ENCODE results near the gene STARD10.

Gene STARD10

DNA sequence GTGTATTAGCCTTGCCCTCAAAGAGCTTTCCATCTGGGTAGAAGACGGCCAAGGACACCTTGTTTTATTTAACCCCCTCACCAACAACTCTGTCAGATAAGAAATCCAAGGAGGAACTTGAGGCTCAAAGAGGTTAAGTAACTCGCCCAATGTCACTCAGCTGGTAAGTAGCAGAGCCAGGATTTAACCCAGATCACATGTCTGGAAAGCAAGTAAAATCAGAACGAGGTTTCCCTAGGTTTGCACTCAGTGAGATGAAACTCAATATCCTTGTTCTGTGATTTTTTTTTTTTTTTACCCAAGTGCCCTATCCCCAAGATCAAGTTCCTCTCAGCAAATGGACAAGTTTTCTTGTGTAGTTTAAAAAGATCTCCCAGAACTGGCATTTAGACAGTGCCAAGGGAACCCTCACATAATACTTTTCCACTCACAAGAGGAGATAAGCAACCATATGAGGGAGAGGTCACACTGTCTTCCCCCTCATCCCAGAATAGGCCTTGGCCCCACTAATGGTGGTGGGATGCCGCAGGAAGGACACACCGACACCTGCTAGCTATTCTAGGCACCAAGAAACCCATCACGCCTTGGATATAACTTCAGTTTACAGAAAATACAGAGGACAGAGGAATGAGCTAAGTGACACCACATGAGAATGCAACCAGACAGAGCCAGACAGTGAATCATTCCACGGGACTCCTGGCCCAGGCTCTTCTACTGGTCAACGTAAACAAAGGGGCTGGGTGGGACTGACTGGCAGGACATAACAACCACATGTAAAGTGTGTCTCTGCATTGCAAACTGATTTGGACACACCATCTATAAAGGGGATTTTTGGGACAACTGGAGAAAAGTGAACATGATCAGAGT, 33.1 kb downstream of the STARD10 start:
- DNase-seq = peak; percentile 87

DNA sequence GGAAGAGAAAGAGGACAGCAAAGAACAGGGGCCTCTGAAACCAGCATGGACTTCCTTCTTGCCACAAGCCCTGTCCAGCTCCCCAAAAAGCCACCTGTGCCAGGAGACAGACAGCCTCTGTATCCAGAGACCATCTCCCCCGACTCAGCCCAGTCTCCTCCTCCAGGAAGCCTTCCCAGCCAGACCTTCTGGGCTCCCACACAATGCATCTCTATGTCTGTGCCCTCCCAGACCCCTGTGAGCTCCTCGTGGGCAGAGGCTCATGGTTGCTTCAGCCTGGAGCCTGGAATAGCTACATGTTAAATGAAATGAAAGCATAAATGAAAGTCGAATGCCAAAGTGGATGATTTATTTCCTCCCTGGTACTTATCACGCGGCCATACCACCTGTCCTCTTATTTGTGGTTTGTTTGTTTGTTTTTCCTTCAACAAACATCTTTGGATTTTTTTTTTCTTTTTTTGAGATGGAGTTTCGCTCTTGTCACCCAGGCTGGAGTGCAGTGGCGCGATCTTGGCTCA, 34.3 kb downstream of the STARD10 start:
- no peak for DNase-seq

DNA sequence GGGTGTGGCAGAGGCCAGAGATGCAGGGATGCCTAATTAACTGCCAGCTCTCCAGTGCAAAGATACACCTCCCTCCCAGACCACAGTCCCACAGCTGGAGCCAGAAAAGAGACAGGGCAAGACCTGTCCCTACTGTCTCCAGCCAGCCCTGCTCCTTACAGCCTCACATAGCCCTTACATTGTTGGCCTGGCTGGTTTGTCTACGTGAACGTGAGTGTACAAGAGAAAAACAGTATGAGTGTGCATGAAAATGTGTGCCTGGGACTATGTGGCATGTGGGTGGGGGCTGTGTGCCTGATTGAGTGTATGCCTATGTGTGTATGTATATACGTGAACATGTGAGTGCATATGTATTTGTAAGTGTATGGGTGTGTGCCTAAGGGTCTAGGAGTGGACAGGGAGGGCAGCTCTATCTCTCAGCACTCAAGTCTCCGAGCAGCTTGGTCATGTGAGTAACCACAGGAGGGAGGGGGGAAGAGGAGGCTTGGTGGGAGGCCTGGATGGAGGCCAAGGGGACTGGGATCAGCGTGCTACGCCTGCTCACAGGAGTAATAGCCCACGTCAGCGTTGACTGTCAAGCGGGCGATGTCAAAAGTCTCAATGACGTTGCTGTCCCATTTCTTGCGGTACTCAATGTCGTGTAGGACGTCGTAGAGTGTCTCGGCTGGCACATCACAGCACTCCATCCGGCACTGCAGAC, 35.0 kb downstream of the STARD10 start:
- peak; percentile 92 for DNase-seq

DNA sequence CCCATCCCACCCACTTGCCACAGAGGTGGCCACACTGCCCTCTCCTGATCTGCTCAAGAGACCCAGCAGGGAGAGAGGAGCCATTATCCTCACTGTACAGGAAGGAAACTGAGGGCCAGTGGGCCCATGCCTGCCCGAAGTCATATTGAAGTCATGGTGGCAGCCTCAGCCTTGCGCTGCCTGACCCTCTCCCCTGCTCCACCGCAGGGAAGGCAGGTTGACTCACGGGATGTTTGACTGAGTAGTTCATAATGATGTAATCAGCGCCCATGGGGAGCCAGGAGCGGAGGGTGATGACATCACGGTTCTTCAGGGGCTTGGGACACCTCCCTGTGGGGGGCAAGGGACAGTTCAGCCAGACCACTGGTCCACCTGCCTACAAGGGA, 35.5 kb downstream of the STARD10 start:
- DNase-seq = peak; percentile 61

- no peak for DNase-seq
Observed at GRCh38 chr11:72755713-72756285, 38.0 kb downstream of the STARD10 start.

GRCh38 chr11:72754544-72755155, 39.2 kb downstream of the STARD10 start:
- no peak for DNase-seq

DNA sequence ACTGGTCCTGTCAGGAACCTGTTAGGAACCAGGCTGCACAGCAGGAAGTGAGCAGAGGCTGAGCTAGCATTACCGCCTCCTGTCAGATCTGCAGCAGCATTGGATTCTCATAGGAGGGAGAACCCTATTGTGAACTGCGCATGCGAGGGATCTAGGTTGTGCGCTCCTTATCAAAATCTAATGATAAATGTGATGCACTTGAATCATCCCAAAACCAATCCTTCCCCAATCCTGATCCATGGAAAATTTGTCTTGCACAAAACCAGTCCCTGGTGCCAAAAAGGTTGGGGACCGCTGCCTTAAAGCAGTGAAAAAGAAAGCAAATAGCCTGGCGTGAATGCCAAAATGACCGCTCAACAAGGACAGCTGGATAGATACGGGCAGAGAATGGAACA, 39.7 kb downstream of the STARD10 start:
- DNase-seq = no peak

- no peak for DNase-seq
Observed at GRCh38 chr11:72753341-72754148, 40.3 kb downstream of the STARD10 start.

GRCh38 chr11:72752088-72752914, 41.5 kb downstream of the STARD10 start, which contains the start of gene ARAP1:
Gene ARAP1 (minus strand): TSS chr11:72752408. CDS start chr11:72727128, 25,280 bp downstream.
- DNase-seq = peak; percentile 85

GRCh38 chr11:72751116-72752087, 42.4 kb downstream of the STARD10 start:
- DNase-seq = no peak

DNA sequence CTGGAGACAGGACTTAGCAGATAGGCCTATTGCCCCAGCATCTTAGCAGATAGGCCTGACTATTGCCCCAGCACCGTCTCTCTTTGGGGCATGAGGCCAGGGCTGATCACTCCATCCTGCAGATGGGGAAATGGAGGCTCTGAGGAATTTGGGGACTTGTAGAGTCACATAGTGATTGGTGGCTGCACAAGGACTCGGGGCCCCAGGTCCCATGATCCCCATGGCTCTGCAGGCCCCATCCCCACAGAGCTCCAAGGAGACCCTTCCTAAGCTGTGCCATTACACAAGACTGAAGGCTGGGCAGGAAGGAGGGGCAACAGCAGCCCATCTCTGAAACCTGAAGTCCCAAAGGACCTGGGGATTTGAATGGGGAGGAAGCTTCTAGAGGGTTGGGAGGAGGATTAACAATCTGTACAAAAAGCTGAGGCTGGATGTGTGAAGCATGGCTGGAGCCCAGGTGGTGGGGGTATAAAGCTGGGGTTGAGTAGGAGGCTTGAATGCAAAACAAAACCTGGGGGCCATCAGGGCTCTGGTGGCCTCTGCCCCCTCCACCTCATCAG, 43.2 kb downstream of the STARD10 start:
- DNase-seq = no peak

GRCh38 chr11:72750086-72750485, 43.8 kb downstream of the STARD10 start:
- DNase-seq = no peak

DNA sequence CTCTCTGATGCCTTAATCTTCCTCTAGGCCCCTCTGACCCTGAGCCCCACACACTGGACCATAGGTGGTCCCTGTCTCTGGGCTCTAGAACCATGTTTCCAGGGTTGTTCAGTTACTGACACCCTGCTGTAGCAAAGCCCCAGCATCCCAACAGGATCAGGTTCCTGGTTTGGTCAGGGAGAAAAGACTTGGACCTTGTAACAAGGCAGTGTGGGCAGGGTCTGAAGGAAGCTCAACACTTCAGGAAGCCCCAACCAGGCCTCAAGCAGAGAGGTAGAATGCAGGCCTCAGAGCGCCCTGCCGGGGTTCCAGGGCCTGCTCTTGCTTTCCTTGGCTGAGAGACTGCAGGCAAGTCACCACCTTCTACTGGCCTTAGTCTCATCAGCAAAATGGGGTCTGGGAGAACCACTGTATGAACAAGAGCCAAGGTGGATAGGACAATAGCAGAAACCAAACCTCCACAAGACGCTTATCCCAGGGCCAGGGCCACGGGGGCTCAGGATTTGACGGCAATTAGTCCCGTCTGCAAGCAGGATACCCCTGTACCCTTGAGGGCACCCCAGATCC, 46.5 kb downstream of the STARD10 start:
- DNase-seq = no peak

GRCh38 chr11:72746821-72747220, 47.0 kb downstream of the STARD10 start:
- DNase-seq = no peak

GRCh38 chr11:72745925-72746550, 47.8 kb downstream of the STARD10 start:
- DNase-seq = no peak

DNA sequence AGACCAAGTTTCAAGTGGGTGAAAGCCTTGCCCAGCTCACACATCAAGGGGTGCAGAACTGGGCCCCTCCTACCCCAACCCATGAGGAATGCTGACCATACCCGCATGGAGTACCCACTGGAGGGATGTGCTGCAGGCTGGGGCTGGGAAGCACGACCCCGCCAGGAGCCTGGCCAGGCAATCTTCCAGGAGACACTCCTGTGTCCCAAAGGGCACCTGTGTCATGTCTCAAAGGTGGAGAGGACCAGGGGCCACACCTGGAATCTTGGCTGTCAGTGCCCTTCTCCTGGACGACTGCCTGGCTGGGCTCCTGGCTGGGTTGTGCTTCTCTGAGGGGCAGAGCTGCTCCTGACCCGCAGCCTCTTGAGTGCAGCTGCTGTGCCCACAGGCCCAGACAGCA, 48.3 kb downstream of the STARD10 start:
- DNase-seq = no peak

- no peak for DNase-seq
Observed at GRCh38 chr11:72744474-72744873, 49.4 kb downstream of the STARD10 start.
